ENCODE measurements around the gene B4GALT1. TPM values are rescaled to one million over a fixed set of nuclear protein-coding genes. Genes with fewer than 3 reads are reported as not detected.

Gene B4GALT1
- total RNA-seq, 1 experiment from 2014 or later: 19.1 TPM

- no peak for TF ChIP-seq NFE2L1 (CRISPR knock-in tag; IDR thresholded peaks at IDR 0.05)
- TF ChIP-seq ATF1 (CRISPR knock-in tag; IDR thresholded peaks at IDR 0.05): no peak
- TF ChIP-seq FOXP1 (CRISPR knock-in tag; IDR thresholded peaks at IDR 0.05; ENCODE audit: borderline replicate concordance): no peak
- no peak for TF ChIP-seq ZNF416 (CRISPR knock-in tag; IDR thresholded peaks at IDR 0.05)
- TF ChIP-seq FOXJ3 (CRISPR knock-in tag; IDR thresholded peaks at IDR 0.05; ENCODE audit: borderline replicate concordance): no peak
- no peak for TF ChIP-seq ATF6 (CRISPR knock-in tag; IDR thresholded peaks at IDR 0.05)
Observed at GRCh38 chr9:33189331-33189791, 22.2 kb upstream of the B4GALT1 start (continued).

- Mint-ChIP-seq H3K27me3 (ENCODE audit: low read depth) (no peaks in the 10 kb centered on the region), H3K9me3 (no peaks in the 10 kb centered on the region), H3K4me3 (no peak overlapping the region), H3K36me3 (no peaks in the 10 kb centered on the region), H3K27ac (no peak overlapping the region), H3K4me1 (peaks cover 16% of the 10 kb centered on the region)
- ChIA-PET CTCF (interaction anchor here (1.0 to 1.5 kb wide), 2 partner anchors 13 to 37 kb away, joined by 3 to 4 read pairs; no protein-coding TSS in a partner anchor), POLR2A (no interaction called here)
- DNase-seq (ENCODE audit: low spot score) (no peak), ATAC-seq (no peak)
- TF ChIP-seq EMX1 (CRISPR knock-in tag; IDR thresholded peaks at IDR 0.05): no peak
- no peak for TF ChIP-seq TP53 (CRISPR knock-in tag; IDR thresholded peaks at IDR 0.05)
- no peak for TF ChIP-seq FOXK1 (CRISPR knock-in tag; IDR thresholded peaks at IDR 0.05)
- no peak for TF ChIP-seq ZNF138 (CRISPR knock-in tag; conservative IDR thresholded peaks at IDR 0.05)
- no peak for TF ChIP-seq ATF2 (CRISPR knock-in tag; IDR thresholded peaks at IDR 0.05; ENCODE audit: borderline replicate concordance, low read depth)
- TF ChIP-seq SP1 (CRISPR knock-in tag; conservative IDR thresholded peaks at IDR 0.05): no peak
- no peak for TF ChIP-seq ZNF671 (CRISPR knock-in tag; IDR thresholded peaks at IDR 0.05)
- no peak for TF ChIP-seq CBFB (CRISPR knock-in tag; IDR thresholded peaks at IDR 0.05; ENCODE audit: low read depth)
- TF ChIP-seq JUN (CRISPR knock-in tag; IDR thresholded peaks at IDR 0.05): no peak
- TF ChIP-seq SMAD4 (CRISPR knock-in tag; IDR thresholded peaks at IDR 0.05): no peak
- no peak for TF ChIP-seq FOXP1 (CRISPR knock-in tag; IDR thresholded peaks at IDR 0.05; ENCODE audit: borderline replicate concordance)
- no peak for TF ChIP-seq FOXP4 (CRISPR knock-in tag; IDR thresholded peaks at IDR 0.05)
- no peak for TF ChIP-seq MYBL2 (CRISPR knock-in tag; IDR thresholded peaks at IDR 0.05)
- TF ChIP-seq HMGA2 (CRISPR knock-in tag; IDR thresholded peaks at IDR 0.05): no peak
- no peak for TF ChIP-seq ERG (CRISPR knock-in tag; IDR thresholded peaks at IDR 0.05)
- TF ChIP-seq RELA (CRISPR knock-in tag; IDR thresholded peaks at IDR 0.05; ENCODE audit: borderline replicate concordance): no peak
- no peak for TF ChIP-seq ZNF532 (CRISPR knock-in tag; IDR thresholded peaks at IDR 0.05; ENCODE audit: borderline replicate concordance)
Observed at GRCh38 chr9:33188711-33189110, 21.6 kb upstream of the B4GALT1 start.

All from WTC11 (cell line).